NCI-H1105 treated with DMSO at 0.1 percent for 48 hours (cell line): ENCODE measurements around the gene DAB1.

Source experiments
- DNase-seq: peaks from one replicate; lab custom pipeline; 2025; lab: John Stamatoyannopoulos, UW

Gene DAB1

GRCh38 chr1:57072401-57073110 is 351.3 kb downstream of the DAB1 start:
- no peak for DNase-seq

- DNase-seq = peak; percentile 8
These were observed 356.0 kb downstream of the DAB1 start for GRCh38 chr1:57067863-57068262.

- no peak for DNase-seq
These were observed 356.8 kb downstream of the DAB1 start for GRCh38 chr1:57066980-57067610.

GRCh38 chr1:57065442-57065841 is 358.4 kb downstream of the DAB1 start:
- DNase-seq = no peak

GRCh38 chr1:57064379-57065140 is 359.3 kb downstream of the DAB1 start:
- no peak for DNase-seq

DNA sequence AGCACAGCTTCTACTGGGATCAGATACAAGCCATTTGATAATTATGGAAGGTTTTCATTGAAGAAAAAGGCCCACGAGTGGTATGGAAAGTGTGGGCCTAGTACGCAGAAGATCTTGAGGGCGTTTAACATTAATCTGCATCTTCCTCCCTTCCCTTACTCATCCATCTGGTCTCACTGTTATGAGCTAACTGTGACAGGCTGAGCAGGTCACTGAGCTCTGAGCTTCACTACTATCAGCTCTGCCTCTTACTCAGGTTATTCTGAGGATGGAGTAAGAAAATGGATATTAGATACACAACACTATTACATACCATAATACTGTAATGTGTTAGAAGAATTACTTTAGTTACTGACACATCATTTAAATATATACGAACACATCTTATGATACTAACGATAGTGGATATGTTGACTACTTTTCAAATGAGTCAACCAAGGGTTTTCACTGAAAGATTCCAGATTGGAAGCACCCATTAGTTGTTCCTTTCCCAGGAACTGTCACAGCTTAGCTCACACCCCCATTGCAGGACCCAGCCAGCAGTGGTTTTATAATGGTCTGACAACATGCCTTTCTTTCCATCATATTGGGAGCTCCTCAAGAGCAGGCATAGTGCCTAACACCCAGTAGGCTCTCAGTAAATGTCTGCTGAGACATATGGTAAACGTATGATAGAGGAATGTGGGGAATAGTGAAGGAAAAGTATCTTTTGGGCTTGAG is 360.3 kb downstream of the DAB1 start:
- no peak for DNase-seq

DNA sequence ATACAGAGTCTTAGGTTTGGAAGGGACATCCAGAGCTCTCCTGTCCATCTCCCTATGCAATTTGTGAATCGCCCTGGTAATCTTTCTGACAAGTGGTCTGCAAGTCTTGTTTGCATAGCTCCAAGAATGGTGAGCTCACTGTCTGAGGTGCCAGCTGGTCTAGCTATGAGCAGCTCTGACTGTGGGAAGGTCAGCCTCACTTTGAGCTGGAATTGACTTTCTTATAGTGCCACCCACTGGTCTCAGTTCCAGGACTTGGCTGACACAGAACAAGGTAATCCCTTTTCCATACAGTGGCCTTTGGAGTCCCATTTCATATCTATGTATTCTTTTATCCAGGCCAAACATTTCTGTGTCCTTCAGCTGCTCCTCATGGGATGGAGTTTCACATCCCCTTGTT is 362.5 kb downstream of the DAB1 start:
- no peak for DNase-seq

GRCh38 chr1:57060451-57060850 is 363.4 kb downstream of the DAB1 start:
- no peak for DNase-seq

DNA sequence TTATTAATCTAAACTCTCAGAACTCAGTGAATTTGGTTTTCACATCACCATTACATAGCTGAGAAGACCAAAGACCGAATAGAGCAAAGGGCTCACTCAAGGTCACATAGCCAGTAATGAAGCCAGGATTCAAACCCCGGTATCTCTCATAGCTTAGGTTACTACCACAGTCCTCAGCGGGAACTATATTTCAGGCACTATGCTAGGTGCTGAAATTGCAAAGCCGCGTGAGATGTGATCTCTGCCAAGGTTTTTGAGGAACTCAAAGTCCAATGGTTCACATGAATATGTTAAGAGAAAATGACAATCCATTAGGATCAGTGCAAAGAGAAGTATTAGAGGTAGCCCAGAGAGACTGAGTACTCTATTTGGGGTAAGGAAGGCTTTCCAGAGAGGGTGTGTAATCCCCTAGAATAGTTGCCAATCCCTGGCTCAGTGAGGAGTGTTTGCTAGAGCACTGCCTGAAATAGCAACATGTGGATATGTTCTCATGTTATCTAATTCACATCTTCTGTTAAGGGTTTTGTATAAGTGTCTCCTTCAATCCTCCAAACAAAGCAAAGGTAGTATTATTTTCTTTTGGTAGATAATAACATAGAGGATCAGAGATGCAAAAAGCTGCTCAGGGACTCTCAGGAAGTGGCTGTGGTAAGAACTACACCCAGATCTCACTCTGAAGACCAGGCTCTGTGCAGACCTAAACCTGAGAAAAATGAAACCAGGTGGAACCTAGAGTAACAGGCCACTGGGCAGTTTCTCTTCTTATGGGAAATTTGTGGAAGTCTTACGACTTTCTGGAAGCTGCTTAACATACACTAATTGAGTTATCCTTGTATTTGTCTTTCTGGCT is 365.0 kb downstream of the DAB1 start:
- DNase-seq = no peak

GRCh38 chr1:57048856-57049255 is 375.0 kb downstream of the DAB1 start:
- DNase-seq = no peak

DNA sequence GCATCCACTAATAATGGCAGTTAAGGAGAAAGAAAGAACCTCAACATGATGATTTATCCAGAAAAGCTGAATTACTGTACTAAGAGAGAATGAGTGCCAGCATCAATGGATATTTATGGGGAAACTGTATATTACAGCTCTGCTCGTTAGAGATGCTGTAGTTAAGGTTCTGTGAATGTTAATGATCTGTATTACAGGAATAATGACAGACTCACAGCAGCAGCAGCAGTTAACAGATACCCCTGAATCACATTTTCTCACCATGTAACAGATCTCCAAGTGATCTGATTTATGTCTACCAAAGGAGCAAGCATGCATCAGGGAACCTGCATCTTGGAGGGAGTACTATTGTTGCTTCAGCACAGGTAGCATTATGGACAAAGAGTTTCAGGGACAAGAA is 377.4 kb downstream of the DAB1 start:
- DNase-seq = no peak

- DNase-seq = no peak
These were observed 382.0 kb downstream of the DAB1 start for GRCh38 chr1:57041901-57042300.

DNA sequence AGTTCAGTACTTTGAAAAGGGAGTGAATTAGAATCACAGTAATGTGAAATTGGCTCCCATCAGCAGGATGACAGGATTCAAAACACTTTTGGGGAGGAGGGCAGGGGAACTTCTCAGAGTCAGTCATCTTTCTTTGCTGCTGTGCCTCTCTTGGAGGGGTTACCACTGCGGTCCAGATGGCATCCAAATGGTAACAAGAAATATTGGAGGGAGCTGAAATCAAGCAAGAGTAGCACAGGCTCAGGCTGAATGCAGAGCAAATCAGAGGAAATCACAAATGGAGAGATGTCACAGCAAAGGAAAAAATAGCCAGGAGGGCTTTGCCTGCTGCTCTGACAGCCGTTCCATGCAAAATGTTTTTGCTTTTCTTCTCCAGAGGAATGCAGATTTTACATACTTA is 383.0 kb downstream of the DAB1 start:
- DNase-seq = no peak

- no peak for DNase-seq
These were observed 386.9 kb downstream of the DAB1 start for GRCh38 chr1:57036641-57037579.

- DNase-seq = no peak
These were observed 389.1 kb downstream of the DAB1 start for GRCh38 chr1:57034713-57035112.

GRCh38 chr1:57033222-57034001 is 390.4 kb downstream of the DAB1 start:
- DNase-seq = no peak

- DNase-seq = no peak
These were observed 397.1 kb downstream of the DAB1 start for GRCh38 chr1:57026624-57027354.

- no peak for DNase-seq
These were observed 399.0 kb downstream of the DAB1 start for GRCh38 chr1:57024855-57025254.

DNA sequence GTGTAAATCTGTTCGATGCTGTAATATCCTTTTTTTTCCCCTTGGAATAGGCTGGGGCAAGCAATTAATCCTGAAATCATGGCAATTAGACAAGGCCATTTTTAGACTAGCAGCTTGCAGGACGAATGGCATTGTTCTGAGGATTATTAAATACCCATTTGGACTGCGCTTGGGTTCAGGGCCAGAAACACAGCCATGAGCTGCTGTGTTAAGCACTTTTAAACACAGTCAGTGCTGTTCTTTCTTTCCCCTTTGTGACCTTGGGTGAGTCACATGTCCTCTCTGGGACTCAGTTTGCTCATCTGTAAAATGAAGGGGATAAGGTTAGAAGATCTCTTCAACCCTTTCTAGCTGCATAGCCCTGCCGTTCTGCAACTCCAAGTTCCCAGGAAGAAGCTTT is 399.4 kb downstream of the DAB1 start:
- DNase-seq = no peak
